ENCODE measurements around the gene KSR2. TPM values are rescaled to one million over a fixed set of nuclear protein-coding genes. Genes with fewer than 3 reads are reported as not detected.

Gene KSR2
- total RNA-seq, 1 donor from 2014 or later, result 0.02 TPM

DNA sequence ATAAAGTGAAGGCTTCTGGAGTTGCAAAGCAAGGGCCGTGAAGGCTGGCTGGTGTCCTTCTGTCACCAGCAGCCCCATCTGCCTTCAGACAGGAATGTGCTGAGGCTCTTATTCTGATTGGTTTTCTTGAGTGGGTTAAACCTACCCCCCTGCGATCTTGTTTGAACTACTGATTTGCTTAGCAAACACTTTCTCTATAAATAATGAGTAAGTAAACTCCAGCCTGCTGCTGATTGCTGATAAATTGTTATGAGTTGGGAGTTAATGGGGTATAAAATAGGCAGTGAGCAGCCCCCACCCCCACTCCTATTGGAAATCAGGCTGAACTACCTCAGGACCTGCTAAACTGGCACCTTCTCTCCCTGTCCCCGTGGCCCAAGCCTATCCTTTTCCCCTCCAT lies 461.2 kb downstream of the KSR2 start:
- intact Hi-C loops (cut with micrococcal nuclease), result no loop called here

DNA sequence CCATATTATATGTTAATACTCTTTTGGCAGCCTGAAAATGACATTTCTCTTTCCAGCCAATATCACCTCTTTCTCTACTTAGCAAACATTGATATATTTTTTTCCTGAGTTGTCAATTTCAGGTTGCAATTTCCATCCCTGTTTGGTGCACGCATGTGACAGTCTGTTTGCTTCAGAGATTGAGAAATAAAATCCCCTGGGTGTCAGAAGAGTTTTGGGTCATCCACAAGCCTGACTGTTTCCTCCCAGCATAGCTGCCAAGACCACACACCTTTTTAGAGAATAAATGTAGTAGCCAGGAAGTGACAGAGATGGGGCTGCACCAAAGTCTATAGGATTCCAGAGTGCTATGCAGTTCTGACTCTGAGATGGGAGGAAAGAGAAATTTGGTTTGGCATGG lies 462.5 kb downstream of the KSR2 start:
- intact Hi-C loops (cut with micrococcal nuclease), result no loop called here

DNA sequence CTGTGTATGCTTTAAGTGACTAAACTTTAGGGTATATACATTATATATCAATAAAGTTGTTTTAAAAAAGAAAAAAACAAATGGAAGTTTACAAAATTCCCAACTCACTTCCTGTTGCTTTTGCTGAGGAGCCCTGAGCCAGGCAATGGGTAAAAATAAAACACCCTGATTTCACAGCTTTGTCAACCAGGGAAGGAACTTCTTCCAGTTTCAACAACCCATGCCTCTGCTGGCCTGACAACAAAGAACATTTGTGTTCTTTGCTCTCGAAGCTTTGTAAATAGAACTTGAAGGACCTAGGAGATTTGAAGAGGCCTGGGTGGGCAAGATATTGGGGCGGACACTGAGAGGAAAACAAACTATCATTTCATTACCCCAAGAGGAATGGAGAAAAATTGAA lies 466.2 kb downstream of the KSR2 start:
- intact Hi-C loops (cut with micrococcal nuclease), result no loop called here

DNA sequence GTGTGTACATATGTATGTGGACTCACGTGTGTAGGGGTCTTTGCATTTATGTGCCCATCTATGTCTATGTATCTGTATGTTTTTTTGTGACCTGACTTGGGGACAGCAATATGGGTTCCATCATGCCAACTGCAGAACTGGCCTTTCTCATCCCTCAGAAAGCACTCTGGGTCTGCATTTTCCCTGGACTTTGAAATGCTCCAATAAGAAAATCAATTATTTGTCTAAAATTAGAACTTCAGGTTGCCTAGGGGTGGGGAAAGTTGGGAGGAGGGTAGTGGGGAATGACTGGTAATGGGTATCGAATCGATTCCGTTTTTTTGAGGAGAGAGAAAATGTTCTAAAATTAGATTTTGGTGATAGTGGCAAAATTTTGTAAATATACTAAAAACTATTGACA lies 466.6 kb downstream of the KSR2 start:
- intact Hi-C loops (cut with micrococcal nuclease), result no loop called here

DNA sequence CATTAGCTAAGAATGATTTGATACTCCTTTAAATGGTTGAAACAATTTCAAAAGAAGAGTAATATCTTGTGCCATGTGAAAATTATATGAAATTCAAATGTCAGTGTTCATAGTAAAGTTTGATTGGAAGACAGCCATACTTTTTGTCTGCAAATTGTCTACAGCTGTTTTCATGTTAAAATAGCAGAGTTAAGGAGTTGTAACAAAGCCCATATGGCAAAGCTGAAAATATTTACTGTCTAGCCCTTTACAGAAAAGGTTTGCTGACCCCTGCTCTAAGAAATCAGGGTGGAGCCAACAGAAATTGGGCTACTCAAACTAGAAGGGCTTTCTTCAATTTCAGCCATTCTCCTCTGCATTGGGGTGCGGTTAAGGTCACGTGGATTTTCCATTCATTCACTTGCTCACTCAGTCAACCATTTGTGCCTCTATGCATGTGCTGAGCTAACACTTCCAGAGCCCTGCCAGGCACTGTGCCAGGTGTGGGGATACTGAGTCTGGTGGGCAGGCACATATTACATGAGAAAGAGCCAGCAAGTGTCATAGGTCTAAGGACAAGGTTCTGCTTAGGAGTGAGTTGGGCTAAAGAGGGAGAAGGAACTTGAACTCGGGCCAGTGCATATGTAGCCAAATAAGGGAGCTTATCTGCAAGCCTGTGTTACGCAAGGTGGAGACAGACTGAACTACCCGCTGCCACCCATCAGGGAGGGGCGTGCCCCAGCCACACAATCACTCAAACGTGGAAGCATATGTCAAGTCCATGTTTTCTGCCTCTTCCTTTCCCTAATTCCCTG lies 467.5 kb downstream of the KSR2 start:
- intact Hi-C loops (cut with micrococcal nuclease), result no loop called here

DNA sequence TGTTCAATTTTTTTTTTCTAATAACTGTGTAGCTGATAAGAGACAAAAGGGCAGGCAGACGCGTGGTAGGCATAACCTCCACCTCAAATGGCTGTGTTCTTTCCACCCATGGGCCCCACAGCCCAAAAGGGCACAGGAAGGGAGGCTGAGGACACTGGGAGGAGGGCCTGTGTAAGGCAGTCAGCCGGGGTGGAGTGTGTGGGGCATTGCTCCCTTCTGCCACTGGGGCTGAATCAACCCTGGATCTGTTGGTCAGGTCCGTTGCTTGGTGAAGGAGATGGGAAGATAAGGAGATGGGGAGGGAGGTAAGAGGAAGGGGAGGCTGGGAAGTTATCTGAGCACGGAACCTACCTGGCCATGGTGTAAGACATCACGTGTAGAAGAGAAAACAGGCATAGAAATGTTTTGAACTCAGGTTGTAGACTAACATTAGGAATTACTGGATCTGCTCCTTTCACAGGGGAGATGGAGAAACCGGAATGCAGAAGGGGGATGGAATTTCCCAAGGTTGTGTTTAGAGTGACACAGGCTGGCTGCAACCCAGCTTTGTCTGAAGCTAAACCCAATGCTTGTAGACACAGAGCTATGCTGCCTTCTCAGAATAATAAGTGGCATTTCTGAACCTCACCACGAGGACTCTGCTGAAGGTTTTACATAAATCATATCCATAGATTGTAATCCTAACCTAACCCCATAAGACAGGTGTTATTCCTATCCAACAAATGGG lies 468.9 kb downstream of the KSR2 start:
- intact Hi-C loops (cut with micrococcal nuclease), result no loop called here

DNA sequence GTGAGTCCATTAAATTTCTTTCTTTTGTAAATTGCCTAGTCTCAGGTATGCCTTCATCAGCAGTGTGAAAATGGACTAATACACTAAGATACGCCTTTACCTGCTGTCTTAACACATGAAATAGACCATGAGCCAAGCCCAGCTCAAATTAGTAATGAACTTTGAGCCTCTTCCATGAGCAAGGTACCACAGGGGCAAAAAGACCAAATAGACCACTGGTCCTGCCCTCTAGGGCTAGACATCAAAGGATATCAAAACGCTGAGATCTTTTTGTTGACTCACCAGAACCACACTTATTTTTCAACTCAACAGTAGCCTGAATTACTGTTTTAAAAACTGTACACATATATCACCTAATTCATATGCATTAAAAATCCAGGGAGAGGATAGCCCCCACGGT lies 469.9 kb downstream of the KSR2 start:
- intact Hi-C loops (cut with micrococcal nuclease), result no loop called here

DNA sequence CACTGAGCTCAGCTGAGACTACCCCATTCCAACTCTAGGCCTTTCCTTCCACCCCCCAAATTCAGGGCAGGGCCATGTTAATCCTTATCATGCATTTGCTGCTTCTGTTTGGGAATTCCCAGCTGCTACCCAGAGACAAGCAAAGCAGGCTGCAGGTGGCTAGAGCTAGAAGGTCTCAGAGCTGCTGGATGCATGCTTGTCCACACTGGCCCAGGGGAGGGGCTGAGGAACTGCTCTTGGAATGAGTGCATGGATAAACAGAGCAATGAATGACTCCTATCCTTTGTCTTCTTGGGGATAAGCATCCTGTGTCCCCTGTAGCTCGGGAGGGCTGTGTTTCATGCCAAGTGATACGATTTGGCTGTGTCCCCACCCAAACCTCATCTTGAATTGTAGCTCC lies 470.5 kb downstream of the KSR2 start:
- intact Hi-C loops (cut with micrococcal nuclease), result no loop called here

DNA sequence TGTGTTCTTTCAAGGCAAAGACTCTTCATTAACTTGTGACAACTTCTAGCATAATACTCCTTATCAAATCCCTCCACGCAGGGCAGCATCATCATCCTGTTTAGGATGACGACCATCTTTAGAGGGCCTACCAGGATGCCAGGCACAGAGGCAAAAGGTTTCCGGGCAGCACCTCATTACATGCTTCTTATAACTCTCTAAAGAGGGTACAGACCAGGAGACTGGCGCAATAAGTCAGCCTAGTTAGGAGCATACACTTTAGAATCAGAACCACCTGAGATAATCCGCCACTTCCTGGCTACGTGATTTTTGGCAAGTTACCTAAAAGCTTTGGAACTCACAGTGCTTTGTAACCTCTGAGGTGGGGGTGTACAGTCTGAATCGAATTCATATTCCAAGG lies 471.4 kb downstream of the KSR2 start:
- intact Hi-C loops (cut with micrococcal nuclease), result no loop called here

DNA sequence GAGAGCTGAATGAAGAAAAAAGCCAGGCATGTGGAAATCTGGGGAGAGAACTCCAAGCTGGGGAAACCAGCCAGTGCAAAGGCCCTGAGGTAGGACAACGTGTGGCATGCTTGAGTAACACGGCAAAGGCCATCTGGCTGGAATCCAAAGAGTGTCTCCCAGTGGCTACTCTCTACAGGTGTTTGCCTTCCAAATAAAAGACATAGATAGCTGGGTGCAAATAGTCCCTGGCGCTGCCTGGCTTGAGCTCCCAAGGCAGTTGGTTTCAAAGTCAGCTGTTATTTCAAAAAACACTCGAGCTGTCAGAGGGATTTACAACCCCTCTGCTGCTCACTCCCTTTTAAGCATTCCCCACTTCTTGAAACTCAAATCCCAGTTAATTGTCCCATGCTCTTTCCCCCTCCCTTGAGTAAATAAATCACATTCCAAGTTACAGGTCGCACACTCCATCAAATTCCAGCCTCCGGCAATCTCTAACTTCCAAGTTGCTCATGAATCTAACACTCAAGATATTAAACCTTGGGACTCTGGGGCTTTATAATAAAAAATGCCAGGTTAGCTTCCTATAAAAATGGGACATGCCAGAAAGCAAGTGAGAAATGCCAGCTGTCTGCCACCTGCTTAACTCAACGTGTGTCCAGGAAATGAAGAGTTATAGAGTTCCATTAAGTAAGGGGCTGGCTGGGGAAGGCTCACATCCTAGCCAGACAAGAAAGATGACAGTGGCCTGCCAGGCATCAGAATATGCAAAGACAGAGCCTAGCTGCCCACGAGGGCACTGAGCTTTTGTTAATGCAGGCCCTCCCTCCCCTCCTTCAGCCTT lies 473.7 kb downstream of the KSR2 start:
- intact Hi-C loops (cut with micrococcal nuclease), result no loop called here

DNA sequence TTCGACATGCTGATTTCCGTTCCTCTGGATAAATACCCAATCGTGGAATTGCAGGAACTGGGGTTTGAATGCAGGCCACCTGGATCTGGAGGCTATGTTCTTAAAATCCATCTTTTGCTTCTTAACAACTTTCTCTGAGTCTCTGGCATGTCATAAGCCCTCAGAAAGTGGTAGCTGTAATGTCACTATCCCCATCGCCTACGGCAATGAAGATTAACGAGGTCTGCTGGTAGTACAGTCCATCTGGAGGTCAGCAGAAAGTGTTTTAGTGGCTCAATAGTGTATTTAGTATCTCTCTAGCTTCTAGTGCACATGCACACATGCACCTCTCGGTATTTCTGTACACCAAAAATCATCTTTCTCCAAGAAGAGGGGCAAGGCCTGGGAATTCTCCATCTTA lies 477.1 kb downstream of the KSR2 start:
- intact Hi-C loops (cut with micrococcal nuclease), result no loop called here

DNA sequence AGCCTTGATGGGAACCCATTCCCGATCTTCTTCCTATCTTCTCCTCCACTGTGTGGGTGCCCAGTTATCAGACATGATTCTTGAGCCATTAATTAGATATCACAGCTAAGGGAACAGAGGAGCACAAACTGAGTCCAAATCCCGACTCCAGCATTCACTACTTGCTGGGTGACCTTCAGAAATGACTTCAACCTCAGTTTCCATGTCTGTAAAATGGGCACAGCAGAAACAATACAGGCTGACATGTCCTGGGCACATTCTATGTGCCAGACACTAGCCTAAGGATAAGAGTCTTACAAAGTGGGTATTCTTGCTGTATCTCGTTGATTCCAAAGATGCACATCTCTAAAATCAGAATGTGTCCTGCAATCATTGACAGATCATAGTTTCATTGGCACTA lies 478.7 kb downstream of the KSR2 start:
- intact Hi-C loops (cut with micrococcal nuclease), result no loop called here

DNA sequence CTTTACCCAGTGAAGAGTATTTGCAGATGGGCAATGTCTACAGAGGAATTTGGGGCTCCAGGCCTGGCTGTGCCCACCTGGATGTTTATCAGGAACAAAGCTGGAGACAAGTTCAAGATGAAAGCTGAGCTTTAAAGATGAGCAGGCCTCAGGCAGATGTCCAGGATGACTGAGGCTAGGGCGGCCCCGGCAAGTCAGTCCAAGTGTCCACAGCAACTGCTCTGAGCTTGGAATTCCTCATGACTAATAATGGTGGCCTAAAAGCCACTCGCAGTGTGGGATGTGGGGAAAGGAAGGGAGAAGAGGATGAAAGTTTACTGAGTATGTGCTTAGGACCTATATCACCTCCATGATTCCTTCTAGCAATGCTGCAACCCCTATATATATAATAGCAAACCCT lies 479.1 kb downstream of the KSR2 start:
- intact Hi-C loops (cut with micrococcal nuclease), result no loop called here

DNA sequence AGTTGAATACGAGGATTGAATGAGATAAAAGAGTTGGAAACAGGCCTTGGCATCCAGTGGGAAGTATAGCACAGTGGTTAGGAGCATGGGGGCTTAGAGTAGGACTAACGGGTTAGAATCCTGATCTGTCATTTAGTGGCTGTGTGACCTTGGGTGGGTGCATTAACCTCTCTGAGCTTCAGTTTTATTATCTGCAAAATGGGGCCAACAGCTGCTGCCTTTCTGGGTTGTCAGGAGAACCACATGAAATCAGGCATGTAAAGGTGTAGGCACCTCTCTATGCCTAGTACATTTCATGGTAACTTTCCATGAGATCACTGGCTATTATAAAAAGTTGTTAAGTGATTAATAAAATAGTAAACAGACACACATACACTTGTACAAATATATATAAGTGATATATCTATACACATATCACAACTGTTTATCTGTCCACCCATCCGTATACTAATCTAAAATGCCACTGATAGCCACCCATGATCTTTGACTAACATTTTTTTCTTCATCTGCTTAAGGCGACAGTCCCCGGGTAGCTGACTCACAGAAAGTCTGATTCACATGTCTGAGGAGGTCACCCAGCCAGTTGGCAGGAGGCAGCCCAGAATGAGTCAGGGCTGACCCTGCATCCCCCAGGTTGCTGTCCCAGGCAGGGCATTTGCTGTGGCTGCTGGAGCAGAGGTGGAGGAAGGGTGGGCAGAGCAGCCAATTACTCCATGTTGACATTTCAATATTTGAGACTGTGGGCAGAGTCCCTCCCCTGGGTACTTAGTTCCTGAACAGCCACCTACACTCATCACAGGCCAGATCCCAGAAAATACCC lies 481.7 kb downstream of the KSR2 start:
- intact Hi-C loops (cut with micrococcal nuclease), result no loop called here

DNA sequence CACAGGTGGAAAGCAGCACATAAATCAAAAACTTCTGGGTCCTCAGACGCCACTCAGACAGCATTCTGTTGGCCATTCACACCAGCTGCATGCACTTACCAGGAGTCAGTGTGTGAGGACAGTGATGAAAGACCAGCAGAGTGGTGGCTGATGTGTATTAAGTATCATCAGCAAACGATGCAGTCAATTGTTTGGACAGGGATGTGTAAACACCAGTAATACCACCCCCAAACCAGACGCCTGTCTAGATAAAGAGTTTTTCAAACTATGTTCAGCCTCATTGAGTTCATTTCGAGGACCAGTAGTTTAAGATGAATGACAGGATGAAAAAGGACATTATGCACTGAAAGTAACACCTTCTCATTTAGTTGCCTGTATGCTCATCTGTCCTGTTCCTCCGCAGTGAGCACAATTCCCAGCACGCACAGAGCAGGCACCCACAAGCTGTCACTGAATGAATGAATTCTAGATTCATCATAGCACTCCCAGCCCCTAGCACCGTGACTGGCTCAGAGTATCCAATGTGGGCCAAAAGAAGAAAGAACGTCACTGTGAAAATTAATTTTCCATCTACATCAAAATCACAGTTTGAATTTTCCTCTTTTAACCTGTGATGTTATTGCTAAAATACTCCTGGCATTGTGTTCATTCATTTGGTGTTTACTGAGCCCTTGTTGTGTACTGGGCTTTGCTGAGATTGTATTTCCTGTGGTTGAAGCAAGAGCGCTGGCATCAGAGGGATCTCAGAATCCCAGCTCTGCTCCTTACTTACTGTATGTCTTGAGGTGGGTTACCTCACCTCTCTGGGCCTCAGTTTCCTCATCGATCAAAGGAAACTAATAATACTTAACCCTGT lies 482.6 kb downstream of the KSR2 start:
- intact Hi-C loops (cut with micrococcal nuclease), result no loop called here

DNA sequence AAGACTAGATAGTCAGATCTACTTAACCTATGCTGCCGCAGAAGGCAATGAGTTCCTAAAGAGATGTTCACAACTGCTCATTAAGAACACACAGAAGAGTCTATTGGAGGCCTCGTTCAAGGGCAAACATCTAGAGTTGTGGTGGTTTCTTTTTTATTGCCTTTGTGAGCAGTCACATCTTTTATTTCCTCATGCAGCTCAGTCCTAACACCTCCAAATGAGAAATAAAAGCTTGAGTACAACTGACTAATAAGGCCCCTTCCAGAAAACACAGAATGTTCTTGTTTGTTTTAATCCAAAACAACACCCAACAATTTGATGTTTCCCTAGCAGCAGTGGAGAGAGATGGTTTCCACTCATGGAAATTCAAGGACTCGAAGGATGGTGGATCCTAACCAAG lies 483.9 kb downstream of the KSR2 start:
- intact Hi-C loops (cut with micrococcal nuclease), result no loop called here

DNA sequence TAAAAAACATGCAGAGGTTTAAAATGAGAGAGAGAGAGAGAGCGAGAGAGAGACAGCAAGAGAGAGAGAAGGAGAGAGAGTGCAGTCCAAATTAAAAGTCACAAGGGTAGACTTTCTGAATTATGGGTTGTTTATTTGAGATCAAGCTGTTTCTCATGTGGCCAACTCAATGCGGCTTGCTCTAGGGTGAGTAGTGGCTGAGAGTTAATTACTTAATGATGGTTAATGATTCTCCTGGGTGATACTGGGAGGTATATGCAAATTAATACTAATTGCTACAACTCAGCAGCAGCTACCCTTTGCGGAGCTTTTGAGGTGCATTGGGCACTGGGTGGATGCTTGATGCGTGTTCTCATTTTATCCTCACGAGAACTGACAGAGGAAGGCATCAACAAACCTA lies 485.3 kb downstream of the KSR2 start:
- intact Hi-C loops (cut with micrococcal nuclease), result no loop called here

DNA sequence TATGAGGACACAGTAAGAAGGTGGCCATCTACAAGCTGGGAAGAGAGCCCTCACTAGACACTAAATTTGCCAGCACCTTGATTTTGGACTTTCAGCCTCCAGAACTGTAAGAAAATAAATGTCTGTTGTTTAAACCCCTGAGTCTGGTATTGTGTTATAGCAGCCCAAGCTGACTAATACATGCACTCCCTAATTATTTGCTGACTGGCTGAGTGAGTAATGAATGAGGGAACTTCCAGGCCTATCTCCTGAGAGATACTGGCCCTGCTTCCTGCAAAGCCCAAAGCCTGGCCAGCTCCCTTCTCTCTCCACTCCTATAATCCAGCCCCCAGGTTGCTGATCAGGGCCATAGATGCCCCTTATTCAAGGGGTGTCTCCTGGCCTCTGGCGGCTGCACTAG lies 487.3 kb downstream of the KSR2 start:
- intact Hi-C loops (cut with micrococcal nuclease), result no loop called here

DNA sequence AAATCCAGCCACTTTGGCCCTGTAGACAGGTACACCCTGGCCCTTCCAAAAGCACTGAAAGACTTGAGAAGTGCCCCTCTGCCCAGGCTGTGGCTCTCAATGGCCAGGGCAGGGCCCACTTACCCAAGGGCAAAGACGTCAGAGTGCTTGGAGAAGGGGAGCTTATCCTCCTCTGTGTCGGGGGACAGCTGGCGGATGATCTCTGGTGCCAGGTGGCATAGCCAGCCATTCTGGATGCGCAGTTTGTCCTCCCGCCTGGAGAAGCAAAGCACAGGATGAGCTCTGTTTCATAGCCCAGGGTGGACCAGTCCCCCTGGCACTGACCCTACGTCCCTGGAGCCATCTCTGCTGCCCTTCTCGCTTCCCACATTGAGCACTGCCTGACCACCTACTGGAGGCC lies 492.4 kb downstream of the KSR2 start:
- intact Hi-C loops (cut with micrococcal nuclease), result no loop called here

DNA sequence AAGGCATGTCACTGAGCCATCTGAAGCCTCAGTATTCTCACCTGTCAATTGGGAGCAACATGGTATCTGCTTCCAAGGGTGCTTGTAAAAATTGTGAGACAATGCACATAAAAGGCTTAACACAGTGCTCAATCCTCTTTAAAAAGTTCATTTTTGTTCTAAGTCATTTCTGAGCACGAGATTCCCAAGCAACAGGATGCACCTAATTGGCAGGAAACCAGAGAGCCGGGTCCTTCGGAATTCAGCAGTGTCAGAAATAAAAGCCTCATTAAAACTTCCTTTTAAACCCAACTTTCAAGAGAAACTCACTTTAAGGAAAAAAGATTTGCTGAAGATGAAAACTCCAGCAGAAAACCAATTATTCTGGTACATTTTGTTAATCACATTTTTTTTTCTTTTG lies 494.9 kb downstream of the KSR2 start:
- intact Hi-C loops (cut with micrococcal nuclease), result no loop called here

All from T-helper 2 cell treated with Interferon-gamma antibody and Interleukin-4, amounts not matched to agents 100 ng/mL and 5 ng/mL, for 36 hours (primary cell).